AG04449 (cell line): ENCODE data around the gene BLOC1S4.

Experiments used
- CTCF ChIA-PET: fragments of 350-600 bp; formaldehyde crosslinking; extraction: SDS; loops from one replicate; lab custom pipeline; 2021; ENCODE audit warnings: antibody characterized with exemption; lab: Yijun Ruan, JAX
- POLR2A ChIA-PET: fragments of 400-600, 350-600 bp; formaldehyde crosslinking; extraction: SDS; loops from one replicate; lab custom pipeline; 2020; ENCODE audit warnings: antibody characterized with exemption, inconsistent platforms; lab: Yijun Ruan, JAX
- DNase-seq: peaks from one replicate; pipeline ENCODE4 v3.0.0-alpha.2; 2010; ENCODE audit warnings: low read depth, low spot score
- H3K4me3 ChIP-seq: 2 replicates; pipeline ENCODE4 v1.5.1; 2011; ENCODE audit warnings: low read depth, mild to moderate bottlenecking, control low read depth, low read length
- TF ChIP-seq, protein P1 (sequence below): IDR thresholded peaks from one replicate; pipeline ENCODE4 v1.5.1; 2011; ENCODE audit warnings: mild to moderate bottlenecking, moderate library complexity, low read length, control low read depth, inconsistent platforms; ENCODE audit not compliant: insufficient read depth; ENCODE audit errors: missing control alignments

BLOC1S4 gene

DNA sequence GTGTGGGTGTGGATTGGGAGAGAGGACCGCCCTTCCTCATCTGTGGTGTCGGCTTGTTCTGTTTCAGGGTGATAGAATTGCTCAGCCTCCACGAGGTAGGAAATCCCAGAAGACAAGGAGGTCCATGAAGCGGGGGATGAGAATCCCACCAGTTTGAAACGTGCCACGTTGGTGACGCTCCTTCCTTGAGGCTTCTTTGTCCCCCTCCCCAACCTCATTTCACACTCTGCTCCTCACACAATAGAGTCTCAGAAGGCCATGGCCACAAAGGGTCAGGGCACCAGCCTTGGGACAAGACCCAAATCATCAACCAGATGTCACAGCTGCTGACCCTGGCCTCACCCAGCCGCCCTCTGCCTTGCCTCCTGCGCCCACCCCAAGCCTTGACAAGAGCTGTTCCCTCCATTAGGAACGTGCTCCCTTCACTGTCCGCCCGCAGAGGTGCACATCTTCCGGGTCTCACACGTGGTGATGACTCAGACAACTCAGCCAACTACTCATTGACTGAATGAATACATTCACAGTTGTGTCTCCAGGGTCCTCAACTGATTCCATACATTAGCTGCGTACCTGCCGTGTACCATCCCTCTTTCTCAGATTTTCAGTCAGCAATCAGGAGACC is 18.3 kb downstream of the BLOC1S4 start:
- ChIA-PET CTCF (interaction anchor here (0.8 to 1.3 kb wide), 2 partner anchors 13 to 139 kb away, joined by 3 to 5 read pairs; no protein-coding TSS in a partner anchor), POLR2A (no interaction called here)
- no peak for DNase-seq
- TF ChIP-seq, protein P1, sequence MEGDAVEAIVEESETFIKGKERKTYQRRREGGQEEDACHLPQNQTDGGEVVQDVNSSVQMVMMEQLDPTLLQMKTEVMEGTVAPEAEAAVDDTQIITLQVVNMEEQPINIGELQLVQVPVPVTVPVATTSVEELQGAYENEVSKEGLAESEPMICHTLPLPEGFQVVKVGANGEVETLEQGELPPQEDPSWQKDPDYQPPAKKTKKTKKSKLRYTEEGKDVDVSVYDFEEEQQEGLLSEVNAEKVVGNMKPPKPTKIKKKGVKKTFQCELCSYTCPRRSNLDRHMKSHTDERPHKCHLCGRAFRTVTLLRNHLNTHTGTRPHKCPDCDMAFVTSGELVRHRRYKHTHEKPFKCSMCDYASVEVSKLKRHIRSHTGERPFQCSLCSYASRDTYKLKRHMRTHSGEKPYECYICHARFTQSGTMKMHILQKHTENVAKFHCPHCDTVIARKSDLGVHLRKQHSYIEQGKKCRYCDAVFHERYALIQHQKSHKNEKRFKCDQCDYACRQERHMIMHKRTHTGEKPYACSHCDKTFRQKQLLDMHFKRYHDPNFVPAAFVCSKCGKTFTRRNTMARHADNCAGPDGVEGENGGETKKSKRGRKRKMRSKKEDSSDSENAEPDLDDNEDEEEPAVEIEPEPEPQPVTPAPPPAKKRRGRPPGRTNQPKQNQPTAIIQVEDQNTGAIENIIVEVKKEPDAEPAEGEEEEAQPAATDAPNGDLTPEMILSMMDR, result no peak
- no peak overlapping the region for H3K4me3 ChIP-seq

DNA sequence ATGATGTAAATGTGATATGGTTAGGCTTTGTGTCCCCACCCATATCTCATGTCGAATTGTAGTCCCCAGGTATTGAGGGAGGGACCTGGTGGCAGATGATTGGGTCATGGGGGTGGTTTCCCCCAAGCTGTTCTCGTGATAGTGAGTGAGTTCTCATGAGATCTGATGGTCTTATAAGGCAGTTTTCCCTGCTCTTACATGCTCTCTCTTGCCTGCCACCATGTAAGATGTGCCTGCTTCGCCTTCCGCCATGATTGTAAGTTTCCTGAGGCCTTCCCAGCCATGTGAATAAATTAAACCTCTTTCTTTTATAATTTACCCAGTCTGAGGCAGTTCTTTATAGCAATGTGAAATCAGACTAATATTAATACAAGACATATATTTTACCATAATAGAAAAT is 23.9 kb downstream of the BLOC1S4 start:
- no peak overlapping the region for H3K4me3 ChIP-seq
- ChIA-PET CTCF (interaction anchor here (0.7 kb wide), 1 partner anchor 21 kb away, joined by 3 read pairs; no protein-coding TSS in a partner anchor), POLR2A (no interaction called here)
- TF ChIP-seq, protein P1, result no peak
- DNase-seq, result no peak

DNA sequence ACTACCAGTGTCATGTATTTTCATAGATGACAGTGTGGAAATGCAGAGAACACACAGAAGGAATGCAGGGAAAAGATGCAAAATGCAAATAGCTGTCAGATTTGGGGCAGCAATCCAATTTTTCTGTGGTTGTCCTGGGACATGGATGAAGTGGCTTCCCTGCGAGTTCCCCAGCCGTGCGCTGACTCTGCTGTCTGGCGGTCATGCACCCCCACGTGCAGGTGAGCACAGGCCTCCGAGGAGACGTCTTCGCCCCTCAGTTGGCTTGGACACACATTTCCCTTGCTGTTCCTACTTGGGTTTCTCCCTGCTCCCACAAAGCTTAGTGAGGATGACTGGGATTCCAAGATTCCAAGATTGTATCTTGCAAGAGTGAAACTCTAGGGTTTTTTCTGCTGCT is 24.4 kb downstream of the BLOC1S4 start:
- CTCF ChIA-PET, result interaction anchor here (0.7 kb wide), 1 partner anchor 22 kb away, joined by 3 read pairs; no protein-coding TSS in a partner anchor
- TF ChIP-seq, protein P1, result no peak
- no peak for DNase-seq
- no peak overlapping the region for H3K4me3 ChIP-seq
- POLR2A ChIA-PET, result interaction anchor here (0.6 kb wide), 1 partner anchor 70 kb away, joined by 3 read pairs; no protein-coding TSS in a partner anchor

DNA sequence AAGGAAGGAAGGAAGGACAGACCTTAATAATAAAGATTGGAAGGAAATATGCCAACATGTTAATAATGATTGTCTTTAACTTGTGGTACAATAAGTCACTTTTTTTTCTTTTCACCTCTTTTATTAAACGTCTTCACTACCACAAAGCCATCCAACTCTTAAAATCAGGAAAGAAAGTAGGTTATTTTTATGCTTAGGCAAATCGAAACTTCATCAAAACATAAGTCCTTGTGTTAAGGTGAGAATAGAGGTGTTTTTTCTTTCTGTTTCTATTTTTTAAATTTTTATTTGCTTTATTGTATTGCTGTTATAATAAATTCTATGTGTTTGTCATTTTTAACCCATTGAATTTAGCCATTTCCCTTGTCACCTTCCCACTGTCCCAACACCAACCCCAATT is 26.5 kb downstream of the BLOC1S4 start:
- H3K4me3 ChIP-seq, result no peak overlapping the region
- TF ChIP-seq, protein P1, result no peak
- POLR2A ChIA-PET, result no interaction called here
- DNase-seq, result no peak
- CTCF ChIA-PET, result interaction anchor here (1.3 kb wide), 1 partner anchor 131 kb away, joined by 4 read pairs; no protein-coding TSS in a partner anchor

DNA sequence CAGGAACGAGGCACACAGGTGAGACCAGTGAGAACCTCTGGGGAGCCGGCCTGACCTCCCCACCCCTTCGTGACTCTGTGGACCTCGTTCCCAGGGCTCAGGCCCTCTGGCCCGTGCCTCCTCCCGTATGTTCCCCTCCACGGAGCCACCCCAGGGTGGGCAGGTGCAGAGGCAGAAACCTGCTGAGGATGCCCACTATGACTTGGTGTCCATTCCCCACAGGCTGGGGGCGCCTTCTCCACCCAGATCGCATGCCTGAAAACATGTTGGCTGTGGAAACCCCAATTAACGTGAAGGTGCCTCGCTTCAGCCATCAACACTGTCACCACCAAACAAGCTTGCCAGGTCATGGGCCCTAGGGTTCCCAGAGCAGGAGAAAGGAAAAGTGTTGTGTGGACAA is 27.0 kb downstream of the BLOC1S4 start:
- no peak overlapping the region for H3K4me3 ChIP-seq
- ChIA-PET POLR2A (no interaction called here), CTCF (interaction anchor here (1.3 kb wide), 1 partner anchor 131 kb away, joined by 4 read pairs; no protein-coding TSS in a partner anchor)
- no peak for DNase-seq
- TF ChIP-seq, protein P1, result no peak

DNA sequence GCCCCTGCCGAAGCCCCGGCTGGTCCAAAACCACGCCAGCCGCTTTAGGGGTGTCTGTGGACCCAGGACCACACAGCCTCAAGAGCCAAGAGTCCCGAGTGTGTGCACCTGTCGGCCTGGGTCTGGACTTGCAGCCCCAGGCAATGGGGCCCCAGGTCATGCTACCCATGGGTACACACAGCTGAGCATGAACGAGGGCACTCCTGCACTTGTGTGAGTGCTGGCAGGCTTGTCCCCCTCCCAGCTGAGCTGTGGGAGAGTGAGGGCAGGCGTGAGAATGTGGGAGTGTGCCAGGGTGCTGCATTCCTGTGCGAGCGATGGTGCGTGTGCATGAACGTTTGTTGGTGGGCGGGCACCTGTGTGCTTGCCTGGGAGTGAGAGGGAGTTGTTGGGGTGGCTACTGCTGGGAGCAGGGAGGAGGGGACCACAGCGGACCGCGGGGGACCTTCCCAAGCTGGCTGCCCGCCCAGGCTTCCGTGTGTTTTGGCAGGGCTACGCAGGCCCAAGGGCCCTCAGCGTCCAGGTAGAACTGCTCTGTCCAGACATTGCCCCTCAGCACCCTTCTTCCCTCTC is 30.8 kb downstream of the BLOC1S4 start:
- ChIA-PET POLR2A (no interaction called here), CTCF (interaction anchor here (1.3 kb wide), 1 partner anchor 12 kb away, joined by 3 read pairs; no protein-coding TSS in a partner anchor)
- no peak for DNase-seq
- H3K4me3 ChIP-seq, result no peak overlapping the region
- TF ChIP-seq, protein P1, result no peak
